Islet of Langerhans (tissue), 1 donor: Measurements from ENCODE around the gene SALL1.

Experiments
- FAIRE-seq: peaks from one replicate; lab custom pipeline; 2011; peaks lifted over from hg19 to GRCh38; lab: Jason Lieb, UNC

Gene SALL1

DNA sequence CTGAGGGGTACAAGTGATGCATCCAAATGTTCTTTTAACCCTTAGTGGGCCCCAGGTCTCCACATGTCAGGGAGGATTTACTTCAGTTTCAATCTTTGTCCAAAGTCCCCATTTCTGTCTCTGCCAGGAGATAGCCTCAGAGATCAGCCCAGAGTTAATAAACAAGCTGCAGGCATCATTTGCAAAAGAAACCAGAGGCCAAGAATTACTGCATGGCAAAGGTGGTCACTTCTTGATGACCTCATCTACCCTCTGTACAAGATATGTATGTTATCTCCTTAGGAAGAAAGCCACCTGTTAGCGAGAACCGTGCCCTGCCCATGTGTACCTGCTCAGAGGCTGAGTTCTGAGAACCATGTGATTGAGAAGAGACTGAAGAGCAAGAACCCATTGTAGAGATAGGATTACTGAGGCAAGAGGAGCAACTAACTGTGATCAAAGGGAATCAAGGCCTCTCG is 40.3 kb downstream of the SALL1 start:
- FAIRE-seq: no peak

DNA sequence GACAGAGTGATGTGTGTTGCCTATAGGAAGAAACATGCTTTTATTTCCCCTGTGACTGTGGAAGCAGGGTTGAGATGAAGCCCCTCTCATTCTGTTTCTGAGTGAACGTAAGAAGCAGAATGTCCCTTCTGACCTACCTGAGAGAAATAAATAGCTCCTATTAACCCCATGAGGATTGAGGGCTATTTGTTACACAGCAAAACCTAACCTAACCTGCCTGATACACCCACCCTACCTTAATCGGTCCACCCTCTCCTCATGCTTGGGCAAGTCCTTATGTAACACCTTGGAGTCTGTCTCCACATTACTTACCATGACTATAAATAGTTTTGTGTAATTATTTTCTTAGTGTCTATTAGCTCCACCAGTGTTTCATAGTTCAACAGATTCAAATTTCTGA is 41.9 kb downstream of the SALL1 start:
- FAIRE-seq: no peak

DNA sequence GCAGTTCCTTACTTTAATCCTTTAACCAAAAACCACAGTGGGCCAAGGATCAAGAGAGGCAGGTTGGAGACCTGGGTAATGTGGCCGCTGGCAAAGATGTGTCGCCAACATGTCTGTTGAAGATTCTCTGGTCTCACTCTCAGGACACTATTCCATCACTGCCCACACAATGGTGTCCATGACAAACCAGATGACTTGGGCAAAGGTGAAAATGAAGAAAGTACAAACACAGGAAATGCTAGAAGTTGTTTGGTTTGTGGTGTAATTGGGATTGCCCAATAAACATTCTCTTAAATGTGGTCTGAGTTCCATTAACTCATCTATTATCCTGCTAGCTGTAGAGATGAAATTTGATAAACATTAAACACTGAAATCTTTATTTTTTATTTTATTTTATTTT is 43.3 kb downstream of the SALL1 start:
- no peak for FAIRE-seq

DNA sequence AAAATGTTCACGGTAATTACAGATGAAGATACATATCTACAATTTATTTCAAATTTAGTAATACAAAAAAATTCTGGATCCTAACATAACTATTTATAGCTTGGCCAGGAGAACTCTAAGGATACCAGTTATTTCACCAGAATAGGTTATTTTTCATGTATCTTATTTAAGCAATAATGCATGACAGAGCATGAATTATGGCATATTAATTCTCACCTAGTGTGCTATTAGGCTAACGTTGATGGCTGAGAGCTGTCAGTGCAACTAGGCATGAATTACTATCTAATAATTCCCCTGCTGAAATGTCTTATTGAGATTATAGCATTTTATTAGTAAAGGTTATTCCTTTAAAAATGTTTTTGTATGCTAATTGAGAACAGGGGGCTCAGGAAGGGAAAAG is 44.5 kb downstream of the SALL1 start:
- no peak for FAIRE-seq

DNA sequence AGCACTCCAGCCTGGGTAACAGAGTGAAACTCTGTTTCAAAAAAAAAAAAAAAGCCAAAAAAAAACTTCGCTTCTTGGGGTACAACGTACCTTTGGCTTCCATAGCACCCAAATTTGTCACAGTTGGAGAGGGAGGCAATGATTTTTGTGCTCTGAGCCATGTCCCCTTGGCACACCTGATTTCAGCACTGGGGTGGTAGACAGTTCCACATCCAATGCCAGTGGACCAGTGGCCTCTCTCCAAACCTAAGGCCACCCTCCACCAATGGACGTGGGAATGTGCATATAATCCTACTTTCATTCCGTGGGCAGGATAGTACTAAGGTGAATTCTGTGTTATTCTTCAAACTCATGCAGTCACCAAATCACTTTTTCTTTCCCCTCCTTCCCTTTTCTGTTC is 47.5 kb downstream of the SALL1 start:
- no peak for FAIRE-seq

DNA sequence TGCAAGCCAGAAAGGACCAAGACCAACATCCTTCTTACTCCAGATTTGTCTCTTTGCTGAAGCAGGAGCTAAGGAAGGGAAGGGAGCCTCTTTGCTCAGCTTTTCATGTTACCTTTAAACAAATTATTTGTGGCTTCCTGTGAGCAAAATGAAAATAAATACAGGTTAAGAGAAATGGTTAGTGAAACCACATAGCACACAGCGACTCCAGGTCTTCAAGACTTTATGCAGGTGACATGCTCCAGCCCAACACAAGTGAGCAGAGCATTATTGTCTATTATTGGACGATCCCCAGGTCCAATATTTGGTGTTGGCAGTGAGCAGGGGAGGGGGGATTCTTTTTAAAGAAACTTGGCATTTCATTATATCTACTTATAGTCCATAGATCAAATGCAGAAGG is 53.3 kb downstream of the SALL1 start:
- no peak for FAIRE-seq

DNA sequence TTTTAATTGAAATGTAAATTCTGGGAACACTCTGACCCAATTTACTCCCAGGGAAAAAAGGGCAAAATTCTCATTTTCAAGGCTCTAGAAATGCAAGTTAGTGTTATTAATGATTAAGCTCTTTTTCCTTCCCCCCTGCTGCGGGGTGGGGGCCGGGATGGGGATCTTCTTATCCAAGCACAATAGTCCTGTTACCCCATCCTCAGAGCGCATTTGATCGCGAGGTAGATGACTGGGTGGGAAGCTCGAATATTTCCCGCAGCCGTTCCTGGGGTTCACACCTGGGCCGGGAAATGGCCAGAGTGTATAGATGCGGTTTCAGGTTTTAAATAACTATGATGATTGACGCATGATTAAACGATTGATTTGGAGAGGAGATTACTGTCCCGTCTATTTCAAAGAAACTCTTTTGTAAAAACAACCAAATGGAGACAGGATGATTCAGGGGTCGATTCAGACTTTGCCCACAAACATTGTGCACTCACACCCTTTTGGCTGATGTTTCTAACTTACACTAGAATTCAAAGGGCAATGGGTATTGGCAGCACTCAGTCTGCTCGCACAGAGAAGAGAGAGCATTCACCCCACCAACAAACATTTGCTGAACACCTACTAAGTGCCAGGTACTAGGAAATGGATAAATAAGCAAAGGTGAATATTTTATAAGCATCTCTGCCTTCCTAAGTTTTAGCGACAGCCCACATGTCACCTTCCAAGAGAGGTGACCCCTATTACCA is 55.0 kb downstream of the SALL1 start:
- FAIRE-seq: no peak

DNA sequence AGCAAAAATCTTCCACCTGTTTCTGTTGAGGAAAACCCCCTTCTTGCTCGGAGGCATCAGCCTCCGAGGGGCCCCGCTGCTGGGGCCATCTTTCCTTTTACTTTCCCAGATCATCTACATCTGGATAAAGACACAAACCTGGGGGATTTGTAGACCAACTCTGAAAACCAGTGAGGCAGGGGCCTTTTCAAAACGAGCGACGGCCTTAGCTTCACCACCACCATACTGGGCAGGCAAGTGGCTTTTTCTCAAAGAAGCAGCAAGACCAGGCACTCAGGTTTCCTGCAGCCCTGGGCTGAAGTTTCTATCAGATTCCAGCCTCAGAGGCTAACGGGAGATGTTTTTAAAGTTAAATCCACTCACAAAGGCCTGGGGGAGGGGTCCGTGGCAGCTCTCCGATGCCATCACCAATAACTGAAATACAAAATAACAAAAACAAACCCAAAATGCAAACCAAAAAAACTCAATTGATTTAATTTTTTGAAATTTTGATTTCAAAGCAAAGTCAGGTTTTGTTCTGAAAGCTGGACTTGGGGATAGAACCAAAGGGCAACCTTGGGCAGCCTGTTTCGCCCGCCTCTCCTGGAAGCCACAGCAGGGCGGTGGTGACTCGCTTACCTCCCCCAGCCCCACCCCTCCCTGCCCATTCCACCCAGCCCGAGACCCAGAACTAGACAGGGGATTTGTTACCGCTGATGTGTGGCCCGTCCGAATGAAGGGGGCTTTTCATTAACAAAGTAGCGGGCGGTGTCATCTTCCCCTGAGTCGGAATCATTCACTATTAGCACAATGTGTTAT is 55.8 kb downstream of the SALL1 start:
- no peak for FAIRE-seq

DNA sequence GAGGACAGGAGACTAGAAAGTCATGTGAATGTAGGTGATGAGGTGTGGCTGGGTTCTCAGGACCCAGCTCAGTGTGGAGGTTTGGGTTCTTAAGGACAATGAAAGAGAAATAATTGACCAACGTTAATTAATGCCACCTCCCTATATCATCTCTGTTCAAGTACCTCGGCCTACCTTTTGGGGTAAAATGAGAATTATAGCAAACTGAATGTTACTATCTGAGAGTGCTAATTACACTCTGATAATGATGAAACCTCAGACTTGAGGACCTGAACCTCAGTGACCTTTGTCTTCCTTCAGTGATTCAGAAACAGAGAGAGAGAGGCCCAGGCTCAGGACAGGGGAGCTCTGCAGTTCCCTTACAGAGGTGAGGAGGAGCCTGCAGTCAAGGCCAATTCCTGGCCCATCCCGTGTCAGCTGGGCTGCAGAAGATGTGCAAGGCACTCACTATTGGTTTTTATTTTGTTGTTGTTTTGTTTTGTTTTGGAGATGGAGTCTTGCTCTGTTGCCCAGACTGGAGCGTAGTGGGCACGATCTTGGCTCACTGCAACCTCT is 57.3 kb downstream of the SALL1 start:
- FAIRE-seq: no peak
